Neural progenitor cell (in vitro differentiated cells): Measurements from ENCODE around the gene EXOC3L2.

Experiments
- EZH2 ChIP-seq: fragments of 200-600 bp; sonication (generic); IDR thresholded peaks from 2 replicates; pipeline ENCODE4 v1.6.1; 2017; ENCODE audit warnings: antibody characterized with exemption, mild to moderate bottlenecking, moderate library complexity
- TF ChIP-seq, protein P1 (sequence below): fragments of 200-600 bp; sonication (generic); IDR thresholded peaks from 2 replicates; pipeline ENCODE4 v1.5.1; 2017; ENCODE audit warnings: antibody characterized with exemption, mild to moderate bottlenecking

DNA sequence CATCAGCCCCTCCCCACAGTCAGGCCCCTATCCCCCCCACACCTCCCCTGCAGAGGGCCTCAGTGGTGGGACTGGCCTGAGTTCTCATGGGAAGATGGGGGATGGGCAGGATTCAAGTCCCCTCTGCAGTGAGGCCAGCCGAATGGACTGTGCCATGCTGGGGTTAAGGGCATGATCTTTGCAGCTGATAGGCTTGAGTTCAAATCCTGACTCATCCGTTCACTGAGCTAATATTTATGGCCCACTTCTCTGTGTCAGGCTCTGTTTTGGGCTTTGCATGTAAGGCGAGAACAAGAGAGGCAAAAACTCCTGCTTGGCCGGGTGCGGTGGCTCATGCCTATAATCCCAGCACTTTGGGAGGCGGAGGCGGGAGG lies 26.5 kb upstream of the EXOC3L2 start:
- TF ChIP-seq, protein P1, sequence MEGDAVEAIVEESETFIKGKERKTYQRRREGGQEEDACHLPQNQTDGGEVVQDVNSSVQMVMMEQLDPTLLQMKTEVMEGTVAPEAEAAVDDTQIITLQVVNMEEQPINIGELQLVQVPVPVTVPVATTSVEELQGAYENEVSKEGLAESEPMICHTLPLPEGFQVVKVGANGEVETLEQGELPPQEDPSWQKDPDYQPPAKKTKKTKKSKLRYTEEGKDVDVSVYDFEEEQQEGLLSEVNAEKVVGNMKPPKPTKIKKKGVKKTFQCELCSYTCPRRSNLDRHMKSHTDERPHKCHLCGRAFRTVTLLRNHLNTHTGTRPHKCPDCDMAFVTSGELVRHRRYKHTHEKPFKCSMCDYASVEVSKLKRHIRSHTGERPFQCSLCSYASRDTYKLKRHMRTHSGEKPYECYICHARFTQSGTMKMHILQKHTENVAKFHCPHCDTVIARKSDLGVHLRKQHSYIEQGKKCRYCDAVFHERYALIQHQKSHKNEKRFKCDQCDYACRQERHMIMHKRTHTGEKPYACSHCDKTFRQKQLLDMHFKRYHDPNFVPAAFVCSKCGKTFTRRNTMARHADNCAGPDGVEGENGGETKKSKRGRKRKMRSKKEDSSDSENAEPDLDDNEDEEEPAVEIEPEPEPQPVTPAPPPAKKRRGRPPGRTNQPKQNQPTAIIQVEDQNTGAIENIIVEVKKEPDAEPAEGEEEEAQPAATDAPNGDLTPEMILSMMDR: no peak
- TF ChIP-seq EZH2: no peak
